CD8-positive, alpha-beta memory T cell (primary cell): Measurements from ENCODE around the gene LRCH1. TPM values are rescaled to one million over a fixed set of nuclear protein-coding genes. Genes with fewer than 3 reads are reported as not detected.
"Not testable (repeated sequence)": the region's sequence is repeated elsewhere in the genome, so short reads cannot be mapped to it uniquely, and the experiment has no call there.

Experiments
- CTCF ChIA-PET: fragments of 350-600 bp; sonication (Branson Sonifier 250); formaldehyde crosslinking; loops from one replicate; lab custom pipeline; 2021; ENCODE audit warnings: antibody characterized with exemption; lab: Charles Lee
- POLR2A ChIA-PET: fragments of 350-600 bp; sonication (Branson Sonifier 250); formaldehyde crosslinking; loops from one replicate; lab custom pipeline; 2021; ENCODE audit warnings: antibody characterized with exemption; lab: Charles Lee
- DNase-seq, 5 donors: peaks; one replicate each; pipeline versions ENCODE4 v3.0.0 to v3.0.0-alpha.2; 2020 to 2022; ENCODE audit warnings: mixed read lengths in 1 of 5
- H3K27ac ChIP-seq: one replicate; pipeline ENCODE4 v1.7.0; 2013; ENCODE audit warnings: low read depth, mild to moderate bottlenecking, low read length, moderate library complexity
- H3K27me3 ChIP-seq: 2 replicates; pipeline ENCODE4 v1.7.0; 2013; ENCODE audit warnings: low read length, mild to moderate bottlenecking; ENCODE audit not compliant: insufficient read depth, poor library complexity, severe bottlenecking
- H3K36me3 ChIP-seq: 2 replicates; pipeline ENCODE4 v1.7.0; 2013; ENCODE audit warnings: mild to moderate bottlenecking, low read length, moderate library complexity; ENCODE audit not compliant: insufficient read depth
- H3K4me1 ChIP-seq: 2 replicates; pipeline ENCODE4 v1.7.0; 2013; ENCODE audit warnings: mild to moderate bottlenecking, low read length, moderate library complexity; ENCODE audit not compliant: insufficient read depth
- H3K4me3 ChIP-seq: 2 replicates; pipeline ENCODE4 v1.7.0; 2013; ENCODE audit warnings: mild to moderate bottlenecking, low read length
- H3K9me3 ChIP-seq: 2 replicates; pipeline ENCODE4 v1.7.0; 2013; ENCODE audit warnings: mild to moderate bottlenecking, low read length
- H3K27ac Mint-ChIP-seq, 8 donors: one replicate each; pipeline ENCODE4 v1.8.0; 2020 to 2021; ENCODE audit warnings: mixed read lengths in 8 of 8, mild to moderate bottlenecking in 6 of 8, inconsistent platforms in 3 of 8, moderate library complexity in 3 of 8
- H3K27me3 Mint-ChIP-seq, 2 donors: one replicate each; pipeline ENCODE4 v1.8.0; 2020 to 2021; ENCODE audit warnings: mixed read lengths in 2 of 2, mild to moderate bottlenecking in 1 of 2, moderate library complexity in 1 of 2
- H3K36me3 Mint-ChIP-seq, 3 donors: one replicate each; pipeline ENCODE4 v1.8.0; 2020 to 2021; ENCODE audit warnings: mixed read lengths in 3 of 3, inconsistent platforms in 1 of 3, mild to moderate bottlenecking in 1 of 3
- H3K4me1 Mint-ChIP-seq, 3 donors: one replicate each; pipeline ENCODE4 v1.8.0; 2020 to 2021; ENCODE audit warnings: mixed read lengths in 3 of 3, inconsistent platforms in 1 of 3, mild to moderate bottlenecking in 1 of 3
- H3K4me3 Mint-ChIP-seq, 7 donors: one replicate each; pipeline ENCODE4 v1.8.0; 2020 to 2021; ENCODE audit warnings: mixed read lengths in 7 of 7, mild to moderate bottlenecking in 6 of 7, moderate library complexity in 4 of 7, inconsistent platforms in 2 of 7
- H3K9me3 Mint-ChIP-seq, 5 donors: one replicate each; pipeline ENCODE4 v1.8.0; 2020 to 2022; ENCODE audit warnings: mixed read lengths in 5 of 5, mild to moderate bottlenecking in 3 of 5, moderate library complexity in 2 of 5, inconsistent platforms in 1 of 5
- polyA plus RNA-seq: library from polyadenylated mRNA; unstranded; fragments of 300-500 nt; fragmentation: Illumina TruSeq; gene quantifications from one replicate; pipeline ENCODE4 v1.2.3, GENCODE V29; 2021
- total RNA-seq, 2 experiments: library from RNA; stranded (reverse); gene quantifications; one replicate each; pipeline ENCODE4 v1.2.3, GENCODE V29; 2021

Gene LRCH1
- total and polyA plus RNA-seq, 3 experiments from 2014 or later: 4.9 to 17.8 (median 16.7) TPM

- ChIA-PET POLR2A (interaction anchor here (0.6 kb wide), 1 partner anchor 45 kb away, joined by 3 read pairs; no protein-coding TSS in a partner anchor), CTCF (interaction anchor here (0.9 kb wide), 1 partner anchor 13 kb away, joined by 3 read pairs; no protein-coding TSS in a partner anchor)
- Mint-ChIP-seq H3K36me3 (peaks cover 0 to 30% (median 1%) of the 10 kb centered on the region in 3 donors), H3K9me3 (no peaks in the 10 kb centered on the region), H3K27ac (peak overlapping the region; percentile 28 to 79 (median 47)), H3K27me3 (peaks cover 0 to 6% of the 10 kb centered on the region in 2 donors), H3K4me1 (peaks cover 37 to 52% (median 44%) of the 10 kb centered on the region in 3 donors), H3K4me3 (peak overlapping the region in 6 of 7 donors; percentile 27 to 75 (median 51))
- peaks cover 13% of the 10 kb centered on the region for H3K4me1 ChIP-seq
- no peaks in the 10 kb centered on the region for H3K36me3 ChIP-seq
- peak; percentile 40 to 82 (median 51) for DNase-seq
- no peaks in the 10 kb centered on the region for H3K9me3 ChIP-seq
- H3K4me3 ChIP-seq: no peak overlapping the region
- H3K27me3 ChIP-seq: no peaks in the 10 kb centered on the region
- H3K27ac ChIP-seq: no peak overlapping the region
These were observed 199.1 kb downstream of the LRCH1 start for GRCh38 chr13:46751811-46752635.

- no peak overlapping the region for H3K27ac ChIP-seq
- Mint-ChIP-seq H3K36me3 (peaks cover 0 to 23% (median 0%) of the 10 kb centered on the region in 3 donors), H3K4me3 (no peak overlapping the region), H3K4me1 (peaks cover 37 to 52% (median 44%) of the 10 kb centered on the region in 3 donors), H3K9me3 (no peaks in the 10 kb centered on the region), H3K27ac (peak overlapping the region in 2 of 8 donors; percentile 33 to 57), H3K27me3 (peaks cover 0 to 7% of the 10 kb centered on the region in 2 donors)
- ChIA-PET CTCF (interaction anchor here (0.9 kb wide), 1 partner anchor 12 kb away, joined by 3 read pairs; no protein-coding TSS in a partner anchor), POLR2A (no interaction called here)
- peaks cover 13% of the 10 kb centered on the region for H3K4me1 ChIP-seq
- no peak for DNase-seq
- H3K36me3 ChIP-seq: no peaks in the 10 kb centered on the region
- no peaks in the 10 kb centered on the region for H3K9me3 ChIP-seq
- no peaks in the 10 kb centered on the region for H3K27me3 ChIP-seq
- no peak overlapping the region for H3K4me3 ChIP-seq
These were observed 200.2 kb downstream of the LRCH1 start for GRCh38 chr13:46753137-46753536.

- Histone ChIP-seq H3K27ac (no peak overlapping the region), H3K36me3 (no peaks in the 10 kb centered on the region), H3K4me1 (peaks cover 13% of the 10 kb centered on the region), H3K4me3 (no peak overlapping the region), H3K9me3 (no peaks in the 10 kb centered on the region), H3K27me3 (no peaks in the 10 kb centered on the region)
- POLR2A ChIA-PET: no interaction called here
- Mint-ChIP-seq H3K9me3 (no peaks in the 10 kb centered on the region), H3K36me3 (peaks cover 0 to 16% (median 0%) of the 10 kb centered on the region in 3 donors), H3K27ac (peak overlapping the region in 4 of 8 donors; percentile 29 to 58 (median 56)), H3K4me3 (peak overlapping the region in 1 of 7 donors; percentile 22), H3K27me3 (peaks cover 0 to 7% of the 10 kb centered on the region in 2 donors), H3K4me1 (peaks cover 37 to 52% (median 44%) of the 10 kb centered on the region in 3 donors)
- CTCF ChIA-PET: no interaction called here
- peak in 1 of 5 donors; percentile 4 for DNase-seq
These were observed 200.9 kb downstream of the LRCH1 start for GRCh38 chr13:46753917-46754316.

- ChIA-PET CTCF (no interaction called here), POLR2A (no interaction called here)
- Histone ChIP-seq H3K36me3 (no peaks in the 10 kb centered on the region), H3K9me3 (no peaks in the 10 kb centered on the region), H3K27ac (no peak overlapping the region), H3K4me1 (peaks cover 13% of the 10 kb centered on the region), H3K27me3 (no peaks in the 10 kb centered on the region), H3K4me3 (no peak overlapping the region)
- DNase-seq: no peak
- no peaks in the 10 kb centered on the region for H3K9me3 Mint-ChIP-seq
- H3K36me3 Mint-ChIP-seq: peaks cover 0 to 11% (median 0%) of the 10 kb centered on the region in 3 donors
- no peak overlapping the region for H3K27ac Mint-ChIP-seq
- no peak overlapping the region for H3K4me3 Mint-ChIP-seq
- H3K27me3 Mint-ChIP-seq: peaks cover 0 to 7% of the 10 kb centered on the region in 2 donors
- peaks cover 37 to 50% (median 43%) of the 10 kb centered on the region in 3 donors for H3K4me1 Mint-ChIP-seq
These were observed 201.8 kb downstream of the LRCH1 start for GRCh38 chr13:46754812-46755211.

- H3K4me3 Mint-ChIP-seq, H3K27me3 Mint-ChIP-seq, H3K36me3 Mint-ChIP-seq, H3K27ac Mint-ChIP-seq, H3K36me3 ChIP-seq, POLR2A ChIA-PET, CTCF ChIA-PET, H3K9me3 Mint-ChIP-seq, H3K27ac ChIP-seq, H3K9me3 ChIP-seq, H3K27me3 ChIP-seq, H3K4me3 ChIP-seq, DNase-seq: not testable (repeated sequence)
- peaks cover 35 to 45% (median 36%) of the 10 kb centered on the region in 3 donors for H3K4me1 Mint-ChIP-seq
- H3K4me1 ChIP-seq: peaks cover 13% of the 10 kb centered on the region
These were observed 202.5 kb downstream of the LRCH1 start for GRCh38 chr13:46755508-46755907.

GRCh38 chr13:46756977-46757376 lies 204.0 kb downstream of the LRCH1 start:
- Histone ChIP-seq H3K27me3 (no peaks in the 10 kb centered on the region), H3K27ac (no peak overlapping the region), H3K36me3 (no peaks in the 10 kb centered on the region), H3K4me3 (no peak overlapping the region), H3K9me3 (no peaks in the 10 kb centered on the region), H3K4me1 (peaks cover 4% of the 10 kb centered on the region)
- ChIA-PET POLR2A (no interaction called here), CTCF (no interaction called here)
- no peak overlapping the region for H3K4me3 Mint-ChIP-seq
- H3K4me1 Mint-ChIP-seq: peaks cover 22 to 31% (median 23%) of the 10 kb centered on the region in 3 donors
- no peak for DNase-seq
- H3K36me3 Mint-ChIP-seq: peaks cover 0 to 2% (median 0%) of the 10 kb centered on the region in 3 donors
- H3K27me3 Mint-ChIP-seq: peaks cover 0 to 8% of the 10 kb centered on the region in 2 donors
- no peaks in the 10 kb centered on the region for H3K9me3 Mint-ChIP-seq
- H3K27ac Mint-ChIP-seq: no peak overlapping the region

- Histone ChIP-seq H3K27me3 (no peaks in the 10 kb centered on the region), H3K4me3 (no peak overlapping the region), H3K36me3 (no peaks in the 10 kb centered on the region), H3K4me1 (no peaks in the 10 kb centered on the region), H3K27ac (no peak overlapping the region), H3K9me3 (no peaks in the 10 kb centered on the region)
- no peak overlapping the region for H3K4me3 Mint-ChIP-seq
- CTCF ChIA-PET: no interaction called here
- H3K4me1 Mint-ChIP-seq: peaks cover 15 to 24% (median 19%) of the 10 kb centered on the region in 3 donors
- no peaks in the 10 kb centered on the region for H3K9me3 Mint-ChIP-seq
- POLR2A ChIA-PET: no interaction called here
- H3K27ac Mint-ChIP-seq: no peak overlapping the region
- no peak for DNase-seq
- peaks cover 0 to 6% of the 10 kb centered on the region in 2 donors for H3K27me3 Mint-ChIP-seq
- H3K36me3 Mint-ChIP-seq: no peaks in the 10 kb centered on the region
These were observed 204.7 kb downstream of the LRCH1 start for GRCh38 chr13:46757640-46758039.

GRCh38 chr13:46759846-46760245 lies 206.9 kb downstream of the LRCH1 start:
- H3K4me3 ChIP-seq: no peak overlapping the region
- H3K36me3 ChIP-seq: no peaks in the 10 kb centered on the region
- POLR2A ChIA-PET: interaction anchor here (0.6 kb wide), 1 partner anchor 41 kb away, joined by 6 read pairs; no protein-coding TSS in a partner anchor
- no peaks in the 10 kb centered on the region for H3K4me1 ChIP-seq
- no peaks in the 10 kb centered on the region for H3K9me3 ChIP-seq
- CTCF ChIA-PET: no interaction called here
- Mint-ChIP-seq H3K27ac (no peak overlapping the region), H3K4me1 (peaks cover 0 to 2% (median 0%) of the 10 kb centered on the region in 3 donors), H3K27me3 (peaks cover 0 to 6% of the 10 kb centered on the region in 2 donors), H3K4me3 (no peak overlapping the region), H3K9me3 (no peaks in the 10 kb centered on the region), H3K36me3 (no peaks in the 10 kb centered on the region)
- no peak for DNase-seq
- no peak overlapping the region for H3K27ac ChIP-seq
- no peaks in the 10 kb centered on the region for H3K27me3 ChIP-seq
